ENCODE data around the gene ADISSP. TPM values are rescaled to one million over a fixed set of nuclear protein-coding genes. Genes with fewer than 3 reads are reported as not detected.

Gene ADISSP
- total and polyA plus RNA-seq, 2 of the 13 experiments (the other 11 are each of a cell fraction or from before 2014, with no cell fraction given) = 38.3 to 90.6 TPM

- TF ChIP-seq MED13 (CRISPR knock-in tag; IDR thresholded peaks at IDR 0.05) = peak; percentile 19; the same call in 1 of the 2 replicates
- no peak for TF ChIP-seq ZNF354B (CRISPR knock-in tag; IDR thresholded peaks at IDR 0.05)
- TF ChIP-seq MAFF (IDR thresholded peaks at IDR 0.05; ENCODE audit: low read depth, low read length) = no peak
- TF ChIP-seq ATF2 (CRISPR knock-in tag; IDR thresholded peaks at IDR 0.05) = peak; percentile 71; the same call in 1 of the 2 replicates
- TF ChIP-seq ZNF382 (CRISPR knock-in tag; IDR thresholded peaks at IDR 0.05; ENCODE audit: borderline replicate concordance) = no peak
- TF ChIP-seq POGZ (CRISPR knock-in tag; IDR thresholded peaks at IDR 0.05) = peak; percentile 48
- no peak for TF ChIP-seq SIX1 (CRISPR knock-in tag; IDR thresholded peaks at IDR 0.05; ENCODE audit: borderline replicate concordance)
- TF ChIP-seq ZUFSP (CRISPR knock-in tag; IDR thresholded peaks at IDR 0.05; ENCODE audit: borderline replicate concordance) = no peak
- TF ChIP-seq ZNF275 (CRISPR knock-in tag; IDR thresholded peaks at IDR 0.05; ENCODE audit: borderline replicate concordance) = no peak
- peak; percentile 56; the same call in 1 of the 2 replicates for TF ChIP-seq ZNF232 (CRISPR knock-in tag; IDR thresholded peaks at IDR 0.05; ENCODE audit: borderline replicate concordance)
- TF ChIP-seq ZBTB38 (CRISPR knock-in tag; IDR thresholded peaks at IDR 0.05) = peak; percentile 87
- no peak; the same call in 1 of the 2 replicates for TF ChIP-seq MAFG (CRISPR knock-in tag; IDR thresholded peaks at IDR 0.05)
- TF ChIP-seq ZNF614 (CRISPR knock-in tag; IDR thresholded peaks at IDR 0.05; ENCODE audit: borderline replicate concordance) = peak; percentile 70; the same call in 1 of the 2 replicates
- no peak for TF ChIP-seq ZNF773 (CRISPR knock-in tag; IDR thresholded peaks at IDR 0.05; ENCODE audit: borderline replicate concordance)
- TF ChIP-seq ZNF503 (CRISPR knock-in tag; IDR thresholded peaks at IDR 0.05) = 0 out of 2 replicates have a peak, but pooled peaks have one; percentile 6
- no peak for TF ChIP-seq SMC3 (IDR thresholded peaks at IDR 0.05; ENCODE audit: low read length)
- no peak for TF ChIP-seq MAF1 (CRISPR knock-in tag; IDR thresholded peaks at IDR 0.05; ENCODE audit: borderline replicate concordance)
- TF ChIP-seq NFIC (IDR thresholded peaks at IDR 0.05; ENCODE audit: low read length) = no peak
- no peak for TF ChIP-seq NCOA1 (CRISPR knock-in tag; IDR thresholded peaks at IDR 0.05)
These were observed 28.2 kb upstream of the ADISSP start, which contains the start of gene CDC25B (continued) for GRCh38 chr20:3795511-3796468.

All from HepG2 (cell line).